ENCODE data around the gene KCNN3.

KCNN3 gene

GRCh38 chr1:154878371-154879037 lies 8.4 kb upstream of the KCNN3 start:
- DNase-seq = peak; percentile 69

GRCh38 chr1:154877370-154877974 lies 7.4 kb upstream of the KCNN3 start:
- DNase-seq = no peak

GRCh38 chr1:154876842-154877369 lies 6.8 kb upstream of the KCNN3 start:
- no peak for DNase-seq

- DNase-seq = no peak
Observed at GRCh38 chr1:154874465-154874864, 4.4 kb upstream of the KCNN3 start.

DNA sequence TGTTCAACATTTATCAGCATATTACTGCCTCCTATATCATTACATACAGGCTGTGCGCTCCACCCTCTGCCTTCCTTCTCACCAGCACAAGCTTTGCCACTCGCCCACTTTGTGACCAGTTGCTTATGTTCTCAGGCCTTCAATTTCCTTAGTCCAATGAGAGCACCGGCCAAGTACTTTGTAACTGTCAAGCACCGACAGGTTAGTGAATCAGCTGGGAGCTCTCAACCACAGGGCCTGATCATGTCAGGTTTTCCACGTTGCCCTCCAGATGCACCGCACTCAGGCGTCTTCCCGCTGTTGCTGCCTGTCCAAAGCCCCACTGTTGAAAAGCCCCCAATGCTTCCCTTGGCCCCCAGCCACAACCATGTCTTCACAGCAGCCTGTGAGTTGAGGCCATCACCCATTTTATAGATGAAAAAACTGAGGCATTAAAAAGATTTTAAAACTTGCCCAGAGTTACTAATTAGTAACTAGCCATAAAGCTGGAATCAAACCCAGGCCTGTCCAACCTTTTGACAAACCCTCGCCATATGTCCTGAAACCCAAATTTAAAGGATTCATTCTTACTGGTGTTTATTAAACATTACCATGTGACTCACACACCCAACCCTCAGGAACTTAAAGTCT lies 3.4 kb upstream of the KCNN3 start:
- DNase-seq = no peak

GRCh38 chr1:154871374-154871773 lies 1.3 kb upstream of the KCNN3 start:
- DNase-seq = no peak

DNA sequence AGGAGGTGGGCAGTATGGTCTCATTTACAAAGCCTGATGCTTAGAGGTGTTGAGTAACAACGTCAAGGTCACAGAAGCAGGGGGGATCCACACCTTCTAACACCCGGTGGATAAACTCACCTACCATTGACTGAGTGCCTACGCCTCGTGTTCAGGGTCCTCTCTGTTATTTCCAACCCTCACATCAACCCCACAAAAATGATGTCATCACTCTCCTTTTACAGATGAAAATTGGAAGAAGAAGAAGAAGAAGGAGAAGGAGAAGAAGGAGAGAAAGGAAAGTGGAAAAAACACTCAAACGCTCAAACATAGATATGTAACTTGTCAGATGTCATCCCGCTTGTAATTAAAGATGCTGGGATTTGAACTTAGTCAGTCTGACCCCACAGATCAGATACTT lies 653 bp upstream of the KCNN3 start:
- DNase-seq = no peak

DNA sequence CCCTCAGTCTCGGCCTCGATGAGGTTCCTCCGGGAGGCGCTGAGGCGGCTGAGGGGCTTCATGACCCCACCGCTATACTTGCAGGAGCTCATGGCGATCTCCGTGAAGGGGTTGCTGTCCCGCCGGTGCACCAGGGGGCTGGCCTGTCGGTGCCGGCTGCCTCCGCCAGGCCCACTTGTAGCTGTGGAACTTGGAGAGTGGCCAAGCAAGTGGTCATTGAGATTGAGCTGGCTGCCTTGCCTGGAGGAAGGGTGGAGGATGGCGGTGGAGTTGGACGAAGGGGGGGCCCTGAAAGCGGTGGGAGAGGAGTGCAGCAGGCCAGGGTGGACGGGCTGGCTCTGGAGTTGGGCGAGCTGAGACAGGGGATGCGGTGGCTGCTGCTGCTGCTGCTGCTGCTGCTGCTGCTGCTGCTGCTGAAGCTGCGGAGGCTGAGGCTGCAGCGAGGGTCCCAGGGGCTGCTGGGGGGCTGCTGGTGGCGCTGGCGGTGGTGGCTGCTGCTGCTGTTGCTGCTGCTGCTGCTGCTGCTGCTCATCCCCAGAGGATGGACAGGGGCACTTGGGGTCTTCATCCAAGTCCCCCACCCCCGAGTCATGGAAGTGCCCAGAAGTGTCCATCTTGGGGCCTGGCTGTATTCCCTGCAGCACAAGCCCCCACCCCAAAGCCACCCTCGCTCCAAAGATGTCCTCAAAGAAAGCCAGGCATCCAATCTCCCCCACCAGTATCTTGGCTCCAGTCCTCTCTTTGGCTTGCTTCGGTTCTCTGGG lies 548 bp downstream of the KCNN3 start:
- no peak for DNase-seq

GRCh38 chr1:154867841-154868605 lies 2.1 kb downstream of the KCNN3 start:
- DNase-seq = no peak

GRCh38 chr1:154867064-154867825 lies 2.8 kb downstream of the KCNN3 start:
- DNase-seq = peak; percentile 86

DNA sequence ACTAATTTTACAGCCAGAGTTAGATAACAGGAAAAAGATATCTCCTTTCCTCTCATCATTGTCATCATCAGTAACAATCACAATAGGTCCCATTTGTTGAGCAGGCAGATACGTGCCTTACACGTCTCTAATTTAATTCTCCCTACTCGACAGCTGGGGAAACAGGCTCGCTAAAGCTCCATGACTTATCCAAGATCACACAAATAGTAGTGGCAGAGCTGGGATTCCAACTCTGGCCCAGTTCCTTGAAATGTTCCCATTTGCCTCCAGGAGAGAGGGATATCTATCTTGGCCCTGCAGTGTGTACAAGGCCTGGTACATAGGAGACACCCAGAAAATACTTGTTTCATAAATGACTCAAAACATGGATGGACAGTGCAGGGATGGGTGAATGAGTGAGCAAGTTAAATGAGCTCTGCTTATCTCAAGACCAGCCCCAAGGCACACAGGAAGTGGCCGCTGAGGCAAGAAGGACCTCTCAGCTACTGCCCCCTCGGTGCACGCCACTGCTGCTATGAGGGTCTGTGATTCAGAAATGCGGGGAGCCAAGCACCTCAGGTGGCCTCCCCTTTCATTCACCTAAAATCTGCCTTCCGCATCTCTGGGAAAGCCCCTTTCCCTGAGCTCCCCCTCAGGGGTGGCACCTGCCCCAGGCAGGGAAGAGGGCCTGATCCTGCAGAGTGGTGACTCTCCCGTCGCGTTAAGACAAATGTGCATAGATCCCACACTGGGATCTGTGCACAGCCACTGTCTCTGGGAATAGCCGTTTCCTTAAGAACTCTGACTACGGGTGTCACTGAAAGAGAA lies 3.6 kb downstream of the KCNN3 start:
- no peak for DNase-seq

DNA sequence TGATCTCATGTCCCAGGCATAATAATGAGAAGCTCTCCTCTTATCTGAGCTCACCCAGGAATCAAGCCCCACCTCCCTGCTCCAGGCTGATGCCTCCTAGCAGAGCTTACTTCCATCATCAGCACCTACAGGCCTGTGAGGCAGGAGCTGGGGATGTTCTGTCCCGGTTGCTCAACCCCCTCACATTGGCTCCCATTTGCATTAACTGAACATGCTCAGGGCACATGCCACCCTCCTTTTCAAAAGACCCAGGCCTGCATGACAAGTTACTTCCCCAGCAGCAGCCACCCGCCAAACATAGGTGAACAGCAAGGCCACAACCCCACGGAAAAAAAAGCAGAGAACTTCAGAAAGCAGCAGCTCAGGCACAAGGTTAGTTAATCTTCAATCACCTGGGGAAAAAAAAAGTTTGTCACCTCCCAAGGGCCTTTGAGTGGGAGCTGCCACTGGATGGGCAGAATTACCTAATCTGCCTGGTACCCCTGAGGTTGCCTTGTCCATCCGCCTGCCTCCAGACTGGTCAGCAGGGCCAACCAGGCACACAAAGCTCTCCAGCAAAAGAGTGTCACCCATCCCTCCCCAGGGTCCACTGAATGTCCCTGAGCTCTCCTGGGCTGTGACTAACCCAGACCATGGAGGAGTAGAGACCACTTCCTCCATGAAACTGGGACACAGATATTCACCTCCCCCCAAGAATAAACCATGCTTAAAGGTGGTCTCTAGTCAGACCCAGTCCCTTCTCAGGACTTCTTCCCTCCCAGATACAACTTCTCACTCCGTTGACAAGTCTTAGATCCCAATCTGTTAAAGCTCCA lies 4.4 kb downstream of the KCNN3 start:
- no peak for DNase-seq

GRCh38 chr1:154864189-154864975 lies 5.7 kb downstream of the KCNN3 start:
- no peak for DNase-seq

GRCh38 chr1:154863315-154864174 lies 6.5 kb downstream of the KCNN3 start:
- DNase-seq = peak; percentile 79

DNA sequence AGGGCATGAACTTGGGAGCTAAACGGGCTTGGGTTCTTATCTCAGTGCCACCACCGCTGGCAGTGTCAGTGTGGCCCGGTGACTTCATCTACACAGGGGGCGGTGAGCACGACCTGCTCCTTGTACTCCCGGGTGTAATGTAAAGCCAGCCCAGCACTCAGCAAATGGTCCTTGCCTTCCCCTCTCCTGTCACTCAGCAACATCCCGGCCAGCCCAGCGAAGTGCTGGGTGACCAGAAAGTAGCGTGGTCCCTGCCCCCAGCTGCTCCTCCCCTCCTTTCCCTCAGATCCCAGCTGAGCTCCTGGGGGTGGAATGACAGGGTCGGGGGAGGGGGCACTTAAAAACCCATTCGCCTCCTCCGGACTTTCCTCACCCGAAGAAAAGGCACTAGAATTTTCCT lies 7.2 kb downstream of the KCNN3 start:
- no peak for DNase-seq

DNA sequence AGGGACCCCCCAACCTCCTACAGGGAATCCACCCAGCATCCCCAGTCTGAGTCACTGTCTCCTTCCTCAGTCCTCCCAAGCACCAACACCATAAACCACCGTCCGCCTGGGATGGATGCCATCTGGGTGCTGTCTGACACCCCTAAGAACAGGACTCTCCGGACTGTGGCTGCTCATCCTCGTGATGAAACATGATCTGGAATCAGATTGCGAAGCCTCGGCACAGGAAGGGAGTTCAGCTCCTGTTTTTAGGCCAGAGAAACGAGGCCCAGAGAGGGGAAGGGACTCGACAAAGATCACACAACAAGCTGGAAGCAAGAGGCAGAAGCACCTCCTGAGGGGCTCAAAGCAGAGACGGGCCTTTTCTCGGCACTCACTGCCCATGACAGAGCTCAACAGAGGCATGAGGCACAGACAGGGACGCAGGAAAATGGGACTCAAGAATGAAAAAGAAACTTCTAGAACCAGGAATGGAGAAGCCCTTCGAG lies 8.4 kb downstream of the KCNN3 start:
- DNase-seq = no peak

- DNase-seq = no peak
Observed at GRCh38 chr1:154860156-154860870, 9.8 kb downstream of the KCNN3 start.
